ENCODE measurements around the gene UBR4. TPM values are rescaled to one million over a fixed set of nuclear protein-coding genes. Genes with fewer than 3 reads are reported as not detected.

UBR4 gene
- total RNA-seq, 2 experiments from 2014 or later = 133 TPM

- Mint-ChIP-seq H3K4me3 (no peak overlapping the region), H3K27ac (no peak overlapping the region), H3K27me3 (no peaks in the 10 kb centered on the region), H3K4me1 (ENCODE audit: low read depth) (no peaks in the 10 kb centered on the region), H3K36me3 (ENCODE audit: low read depth) (peaks cover 97% of the 10 kb centered on the region), H3K9me3 (no peaks in the 10 kb centered on the region)
- ChIA-PET POLR2A (interaction anchor here (1.4 kb wide), 1 partner anchor 9 kb away, joined by 7 read pairs; no protein-coding TSS in a partner anchor), CTCF (interaction anchor here (0.6 to 2.0 kb wide), 5 partner anchors 10 to 28 kb away, joined by 3 to 5 read pairs (median 4); no protein-coding TSS in a partner anchor)
- ATAC-seq (no peak), DNase-seq (no peak)
- intact Hi-C loops (cut with micrococcal nuclease) = no loop called here
- no peak for TF ChIP-seq CTCF (IDR thresholded peaks at IDR 0.05)
Observed at GRCh38 chr1:19151537-19151936, 58.5 kb downstream of the UBR4 start.

- CTCF ChIA-PET = interaction anchor here (1.3 kb wide), 1 partner anchor 15 kb away, joined by 3 read pairs; no protein-coding TSS in a partner anchor
Observed at GRCh38 chr1:19149736-19150135, 60.3 kb downstream of the UBR4 start.

GRCh38 chr1:19140465-19140864 lies 69.6 kb downstream of the UBR4 start:
- intact Hi-C loops (cut with micrococcal nuclease) = no loop called here
- DNase-seq = no peak
- ChIA-PET CTCF (interaction anchor here (1.2 to 2.2 kb wide), 4 partner anchors 12 to 238 kb away, joined by 3 to 6 read pairs (median 3); partner anchors contain the start of gene ALDH4A1), POLR2A (interaction anchor here (1.1 to 2.0 kb wide), 3 partner anchors 15 to 93 kb away, joined by 3 to 7 read pairs (median 5); no protein-coding TSS in a partner anchor)
- no peak for ATAC-seq
- no peaks in the 10 kb centered on the region for H3K9me3 Mint-ChIP-seq
- no peaks in the 10 kb centered on the region for H3K4me1 Mint-ChIP-seq (ENCODE audit: low read depth)
- no peak overlapping the region for H3K4me3 Mint-ChIP-seq
- no peak overlapping the region for H3K27ac Mint-ChIP-seq
- TF ChIP-seq CTCF (IDR thresholded peaks at IDR 0.05) = no peak
- H3K36me3 Mint-ChIP-seq (ENCODE audit: low read depth) = peaks cover 83% of the 10 kb centered on the region
- H3K27me3 Mint-ChIP-seq = no peaks in the 10 kb centered on the region

More at GRCh38 chr1:19149736-19150135, 60.3 kb downstream of the UBR4 start:
- intact Hi-C loops (cut with micrococcal nuclease) = no loop called here
- H3K27me3 Mint-ChIP-seq = no peaks in the 10 kb centered on the region
- DNase-seq = no peak
- POLR2A ChIA-PET = interaction anchor here (1.1 kb wide), 1 partner anchor 34 kb away, joined by 3 read pairs; no protein-coding TSS in a partner anchor
- H3K27ac Mint-ChIP-seq = no peak overlapping the region
- H3K36me3 Mint-ChIP-seq (ENCODE audit: low read depth) = peaks cover 95% of the 10 kb centered on the region
- H3K4me1 Mint-ChIP-seq (ENCODE audit: low read depth) = no peaks in the 10 kb centered on the region
- no peak for ATAC-seq
- H3K9me3 Mint-ChIP-seq = no peaks in the 10 kb centered on the region
- no peak overlapping the region for H3K4me3 Mint-ChIP-seq
- no peak for TF ChIP-seq CTCF (IDR thresholded peaks at IDR 0.05)

- intact Hi-C loops (cut with micrococcal nuclease) = no loop called here
- no peak for DNase-seq
- no peak for TF ChIP-seq CTCF (IDR thresholded peaks at IDR 0.05)
- Mint-ChIP-seq H3K27ac (no peak overlapping the region), H3K9me3 (no peaks in the 10 kb centered on the region), H3K36me3 (ENCODE audit: low read depth) (peaks cover 82% of the 10 kb centered on the region), H3K4me1 (ENCODE audit: low read depth) (no peaks in the 10 kb centered on the region), H3K27me3 (no peaks in the 10 kb centered on the region), H3K4me3 (no peak overlapping the region)
- CTCF ChIA-PET = interaction anchor here (1.0 to 2.2 kb wide), 7 partner anchors 9 to 237 kb away, joined by 3 to 6 read pairs (median 3); partner anchors contain the start of gene ALDH4A1
- POLR2A ChIA-PET = interaction anchor here (2.0 kb wide), 1 partner anchor 22 kb away, joined by 5 read pairs; no protein-coding TSS in a partner anchor
- no peak for ATAC-seq
Observed at GRCh38 chr1:19139711-19140110, 70.4 kb downstream of the UBR4 start.

GRCh38 chr1:19138958-19139581 lies 71.0 kb downstream of the UBR4 start:
- H3K27me3 Mint-ChIP-seq = no peaks in the 10 kb centered on the region
- ChIA-PET POLR2A (interaction anchor here (0.9 to 2.0 kb wide), 2 partner anchors 9 to 23 kb away, joined by 3 to 5 read pairs; no protein-coding TSS in a partner anchor), CTCF (interaction anchor here (1.0 to 2.2 kb wide), 5 partner anchors 9 to 25 kb away, joined by 3 to 6 read pairs (median 3); no protein-coding TSS in a partner anchor)
- no peak for TF ChIP-seq CTCF (IDR thresholded peaks at IDR 0.05)
- H3K9me3 Mint-ChIP-seq = no peaks in the 10 kb centered on the region
- H3K4me1 Mint-ChIP-seq (ENCODE audit: low read depth) = no peaks in the 10 kb centered on the region
- intact Hi-C loops (cut with micrococcal nuclease) = no loop called here
- no peak for DNase-seq
- peaks cover 82% of the 10 kb centered on the region for H3K36me3 Mint-ChIP-seq (ENCODE audit: low read depth)
- H3K4me3 Mint-ChIP-seq = no peak overlapping the region
- H3K27ac Mint-ChIP-seq = no peak overlapping the region
- ATAC-seq = no peak
